Gastrocnemius medialis (tissue), 4 donors: ENCODE results near the gene GALNT10.

ENCODE experiments used
- CTCF ChIP-seq, 5 experiments: fragments of 450-650 bp in 3 of 5; fragments of 200-600 bp in 2 of 5; sonication (generic) in 2 of 5; IDR thresholded peaks in 4 of 5; conservative IDR thresholded peaks in 1 of 5; 1 replicate in 4 of 5; 2 replicates in 1 of 5; pipeline ENCODE4 v1.5.1; 2016 to 2019; ENCODE audit warnings: antibody characterized with exemption in 5 of 5, mild to moderate bottlenecking in 3 of 5, moderate library complexity in 3 of 5
- POLR2A ChIP-seq, 2 donors: fragments of 450-650 bp; IDR thresholded peaks; one replicate each; pipeline ENCODE4 v1.6.1; 2017; ENCODE audit warnings: antibody characterized with exemption in 2 of 2, mild to moderate bottlenecking in 2 of 2, moderate library complexity in 2 of 2

- TF ChIP-seq CTCF (IDR thresholded peaks at IDR 0.05 in 4 of 5, conservative IDR thresholded peaks at IDR 0.05 in 1 of 5) = no peak
- no peak for TF ChIP-seq POLR2A (IDR thresholded peaks at IDR 0.05)
Measured at GRCh38 chr5:154278908-154279307, 88.4 kb downstream of the GALNT10 start.
